Small intestine (tissue), 7 donors: Measurements from ENCODE around the gene ZNF740. TPM values are rescaled to one million over a fixed set of nuclear protein-coding genes. Genes with fewer than 3 reads are reported as not detected.

Experiments
- DNase-seq, 2 donors: peaks; one replicate each; pipeline versions ENCODE4 v3.0.0 to v3.0.0-alpha.2; 2013
- FAIRE-seq: peaks from 2 replicates; lab custom pipeline; 2012; peaks lifted over from hg19 to GRCh38; lab: Jason Lieb, UNC
- H3K27ac ChIP-seq, 3 donors: one replicate each; pipeline ENCODE4 v1.5.1; 2013; ENCODE audit warnings: low read length in 2 of 3, mild to moderate bottlenecking in 2 of 3, control low read depth in 1 of 3, inconsistent platforms in 1 of 3, low read depth in 1 of 3, moderate library complexity in 1 of 3
- H3K27me3 ChIP-seq, 3 donors: one replicate each; pipeline ENCODE4 v1.6.1; 2013; ENCODE audit warnings: low read length in 3 of 3, inconsistent platforms in 1 of 3; ENCODE audit not compliant: control insufficient read depth in 3 of 3, insufficient read depth in 3 of 3
- H3K36me3 ChIP-seq, 3 donors: one replicate each; pipeline ENCODE4 v1.6.1; 2013; ENCODE audit warnings: low read length in 3 of 3, inconsistent platforms in 1 of 3, low read depth in 1 of 3, mild to moderate bottlenecking in 1 of 3, moderate library complexity in 1 of 3; ENCODE audit not compliant: control insufficient read depth in 3 of 3, insufficient read depth in 2 of 3
- H3K4me1 ChIP-seq, 3 donors: one replicate each; pipeline ENCODE4 v1.6.1; 2013; ENCODE audit warnings: low read length in 2 of 3, inconsistent platforms in 1 of 3, low read depth in 1 of 3, mild to moderate bottlenecking in 1 of 3, moderate library complexity in 1 of 3; ENCODE audit not compliant: control insufficient read depth in 3 of 3, insufficient read depth in 2 of 3
- H3K4me3 ChIP-seq, 3 donors: one replicate each; pipeline ENCODE4 v1.5.1; 2013; ENCODE audit warnings: low read length in 3 of 3, control low read depth in 1 of 3, inconsistent platforms in 1 of 3, low read depth in 1 of 3, mild to moderate bottlenecking in 1 of 3, moderate library complexity in 1 of 3
- H3K9me3 ChIP-seq, 2 donors: one replicate each; pipeline ENCODE4 v1.6.1; 2013; ENCODE audit warnings: low read depth in 1 of 2, low read length in 1 of 2; ENCODE audit not compliant: control insufficient read depth in 2 of 2, insufficient read depth in 1 of 2
- WGBS, 3 donors: extraction: QIAGEN DNeasy Blood & Tissue Kit; methylation state at CpG; one replicate each; pipeline ENCODE4 v1.1.7; 2013; 5-methylcytosine and 5-hydroxymethylcytosine counted together
- polyA plus RNA-seq, 4 donors: library from polyadenylated mRNA; stranded (reverse) in 3 of 4; unstranded in 1 of 4; fragments of 200-250 nt in 3 of 4; fragments of 120-200 nt in 1 of 4; gene quantifications; one replicate each; pipeline versions ENCODE4 v1.2.1 to v1.2.3, GENCODE V29; 2013
- donor health status: healthy with polysubstance abuse.
- donor health status: control.
- donor health status: control.
- donor health status: Bipolar disorder and iron deficiency.
- donor health status: healthy.

ZNF740 gene
- polyA plus RNA-seq, 4 donors = 2.9 to 23.4 (median 7.1) TPM

- no peaks in the 10 kb centered on the region for H3K9me3 ChIP-seq
- WGBS, 3 donors = 61 to 71% (median 69%) methylated on average over 11 of the region's 11 CpGs
- DNase-seq (no peak), FAIRE-seq (no peak)
- H3K4me3 ChIP-seq = no peak overlapping the region
- H3K4me1 ChIP-seq = peaks cover 0 to 4% (median 4%) of the 10 kb centered on the region in 3 donors
- peaks cover 0 to 6% (median 0%) of the 10 kb centered on the region in 3 donors for H3K27me3 ChIP-seq
- peaks cover 0 to 36% (median 0%) of the 10 kb centered on the region in 3 donors for H3K36me3 ChIP-seq
- H3K27ac ChIP-seq = no peak overlapping the region
Observed at GRCh38 chr12:53193985-53194716, 13.6 kb downstream of the ZNF740 start.

- FAIRE-seq = no peak
- Histone ChIP-seq H3K4me1 (peaks cover 0 to 4% (median 4%) of the 10 kb centered on the region in 3 donors), H3K4me3 (no peak overlapping the region), H3K27me3 (peaks cover 0 to 7% (median 0%) of the 10 kb centered on the region in 3 donors), H3K27ac (no peak overlapping the region), H3K36me3 (peaks cover 0 to 31% (median 0%) of the 10 kb centered on the region in 3 donors), H3K9me3 (no peaks in the 10 kb centered on the region)
- 89 to 97% (median 89%) methylated on average over 1 of the region's 1 CpG for WGBS, 3 donors
- no peak for DNase-seq
Observed at GRCh38 chr12:53194973-53195372, 14.5 kb downstream of the ZNF740 start.

GRCh38 chr12:53195516-53196420, 15.2 kb downstream of the ZNF740 start:
- 83 to 90% (median 89%) methylated on average over 10 of the region's 10 CpGs for WGBS, 3 donors
- no peaks in the 10 kb centered on the region for H3K9me3 ChIP-seq
- peaks cover 0 to 26% (median 0%) of the 10 kb centered on the region in 3 donors for H3K36me3 ChIP-seq
- DNase-seq = no peak
- no peak for FAIRE-seq
- peaks cover 0 to 7% (median 0%) of the 10 kb centered on the region in 3 donors for H3K27me3 ChIP-seq
- peaks cover 1 to 4% (median 4%) of the 10 kb centered on the region in 3 donors for H3K4me1 ChIP-seq
- H3K27ac ChIP-seq = no peak overlapping the region
- no peak overlapping the region for H3K4me3 ChIP-seq

- FAIRE-seq (no peak), DNase-seq (no peak)
- 43 to 79% (median 69%) methylated on average over 14 of the region's 14 CpGs for WGBS, 3 donors
- peaks cover 0 to 7% (median 0%) of the 10 kb centered on the region in 3 donors for H3K27me3 ChIP-seq
- H3K27ac ChIP-seq = no peak overlapping the region
- H3K4me3 ChIP-seq = no peak overlapping the region
- peaks cover 1 to 4% (median 4%) of the 10 kb centered on the region in 3 donors for H3K4me1 ChIP-seq
- no peaks in the 10 kb centered on the region for H3K9me3 ChIP-seq
- peaks cover 0 to 19% (median 0%) of the 10 kb centered on the region in 3 donors for H3K36me3 ChIP-seq
Observed at GRCh38 chr12:53196486-53196885, 16.0 kb downstream of the ZNF740 start.

- Histone ChIP-seq H3K27me3 (peaks cover 0 to 7% (median 0%) of the 10 kb centered on the region in 3 donors), H3K27ac (no peak overlapping the region), H3K4me3 (no peak overlapping the region), H3K36me3 (peaks cover 0 to 13% (median 0%) of the 10 kb centered on the region in 3 donors), H3K9me3 (no peaks in the 10 kb centered on the region), H3K4me1 (peaks cover 1 to 4% (median 4%) of the 10 kb centered on the region in 3 donors)
- no peak for FAIRE-seq
- no peak for DNase-seq
- 69 to 78% (median 75%) methylated on average over 19 of the region's 19 CpGs for WGBS, 3 donors
Observed at GRCh38 chr12:53197011-53197640, 16.6 kb downstream of the ZNF740 start.

- 68 to 77% (median 69%) methylated on average over 5 of the region's 5 CpGs for WGBS, 3 donors
- Histone ChIP-seq H3K9me3 (no peaks in the 10 kb centered on the region), H3K27me3 (peaks cover 0 to 7% (median 0%) of the 10 kb centered on the region in 3 donors), H3K27ac (no peak overlapping the region), H3K4me3 (no peak overlapping the region), H3K4me1 (peaks cover 1 to 4% (median 4%) of the 10 kb centered on the region in 3 donors), H3K36me3 (no peaks in the 10 kb centered on the region)
- FAIRE-seq (no peak), DNase-seq (no peak)
Observed at GRCh38 chr12:53198486-53199110, 18.1 kb downstream of the ZNF740 start.

- DNase-seq (no peak), FAIRE-seq (no peak)
- peaks cover 0 to 7% (median 0%) of the 10 kb centered on the region in 3 donors for H3K27me3 ChIP-seq
- peaks cover 1 to 4% (median 4%) of the 10 kb centered on the region in 3 donors for H3K4me1 ChIP-seq
- H3K4me3 ChIP-seq = no peak overlapping the region
- no peak overlapping the region for H3K27ac ChIP-seq
- H3K9me3 ChIP-seq = no peaks in the 10 kb centered on the region
- 81 to 89% (median 88%) methylated on average over 3 of the region's 3 CpGs for WGBS, 3 donors
- no peaks in the 10 kb centered on the region for H3K36me3 ChIP-seq
Observed at GRCh38 chr12:53199700-53200099, 19.2 kb downstream of the ZNF740 start.
